HG02759 (cell line): ENCODE results near the gene PCSK6.
"Not testable (repeated sequence)": the region's sequence is repeated elsewhere in the genome, so short reads cannot be mapped to it uniquely, and the experiment has no call there.

ENCODE experiments used
- ATAC-seq: cut with Tn5 transposase; IDR thresholded peaks from one replicate; pipeline ENCODE4 v1.9.1; 2021; ENCODE audit warnings: mild to moderate bottlenecking, moderate library complexity; ENCODE audit not compliant: unreplicated experiment

Gene PCSK6

DNA sequence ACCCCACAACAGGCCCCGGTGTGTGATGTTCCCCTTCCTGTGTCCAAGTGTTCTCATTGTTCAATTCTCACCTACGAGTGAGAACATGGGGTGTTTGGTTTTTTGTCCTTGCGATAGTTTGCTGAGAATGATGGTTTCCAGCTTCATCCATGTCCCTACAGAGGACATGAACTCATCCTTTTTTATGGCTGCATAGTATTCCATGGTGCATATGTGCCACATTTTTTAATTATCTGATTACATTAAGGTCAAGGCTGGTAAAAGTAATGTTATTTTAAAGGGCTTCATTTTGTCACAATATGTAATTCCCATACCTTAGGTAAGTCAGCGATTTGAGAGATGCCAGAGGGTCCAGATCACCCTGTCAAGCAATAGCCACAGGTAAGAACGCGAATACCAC, 202.2 kb downstream of the PCSK6 start:
- not testable (repeated sequence) for ATAC-seq

DNA sequence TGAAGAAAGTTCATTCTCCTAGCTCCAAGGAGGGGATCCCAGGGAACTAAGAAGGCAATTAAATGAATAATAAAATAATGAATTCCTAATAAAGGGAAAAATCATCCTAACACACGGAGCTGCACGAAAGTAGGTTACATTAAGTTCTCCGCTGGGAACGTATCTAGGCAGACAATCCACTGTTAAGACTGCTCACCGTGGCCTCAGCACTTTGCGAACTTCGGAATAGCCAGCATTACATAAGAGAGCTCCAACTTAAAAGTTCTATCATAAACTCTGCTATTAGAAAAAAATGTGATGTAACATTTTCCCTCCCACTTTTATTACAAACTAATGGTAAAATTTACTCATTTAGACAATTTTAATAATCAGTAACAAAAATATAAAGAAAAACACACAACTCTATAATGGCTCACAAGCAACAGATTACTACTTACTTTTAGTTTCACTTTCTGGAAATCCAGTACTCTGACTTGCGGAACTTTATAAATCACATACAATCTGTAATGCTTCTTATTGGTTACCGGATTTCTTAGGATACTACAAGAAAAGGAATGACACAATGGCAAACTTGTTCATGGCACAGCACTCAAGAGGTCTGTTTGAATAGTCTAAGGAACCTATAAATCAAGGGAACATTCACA, 202.9 kb downstream of the PCSK6 start:
- ATAC-seq = no peak

DNA sequence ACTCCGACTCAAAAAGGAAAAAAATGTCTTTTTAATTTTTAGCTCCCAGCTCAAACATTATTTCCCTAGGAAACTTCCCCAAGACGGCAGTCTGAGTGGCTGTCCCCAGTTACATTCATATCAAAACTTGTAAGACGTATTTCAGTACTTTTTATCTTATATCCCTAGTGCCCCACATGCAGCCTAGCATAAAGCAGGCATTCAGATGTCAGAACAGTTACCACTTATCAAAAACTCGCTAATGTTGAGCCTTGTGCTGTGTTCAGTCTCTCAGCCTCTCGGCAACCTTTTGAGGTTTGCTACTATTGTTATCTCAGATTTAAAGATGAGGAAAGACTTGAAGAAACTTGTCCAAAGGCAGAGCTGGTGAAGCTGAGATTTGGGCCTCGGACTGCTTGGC, 205.6 kb downstream of the PCSK6 start:
- ATAC-seq = no peak

DNA sequence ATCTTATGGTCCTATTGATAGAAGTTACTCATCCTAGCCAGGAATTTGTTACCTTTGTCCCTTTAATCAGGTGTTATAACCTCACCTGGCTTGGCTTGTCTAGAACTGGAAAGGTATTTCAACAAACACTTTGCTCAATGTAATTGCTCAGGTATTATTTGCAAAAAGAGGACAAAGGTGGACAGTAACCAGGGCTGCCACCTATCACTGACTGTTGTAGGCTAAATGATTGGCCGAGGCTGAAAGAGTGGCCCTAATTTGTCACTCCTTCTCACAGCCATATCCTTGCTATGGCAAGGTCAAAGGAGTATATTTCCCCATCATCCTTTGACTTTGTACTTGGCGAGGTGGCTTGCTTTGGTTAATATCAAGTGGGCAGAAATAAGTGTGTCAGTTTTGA, 209.5 kb downstream of the PCSK6 start:
- no peak for ATAC-seq

DNA sequence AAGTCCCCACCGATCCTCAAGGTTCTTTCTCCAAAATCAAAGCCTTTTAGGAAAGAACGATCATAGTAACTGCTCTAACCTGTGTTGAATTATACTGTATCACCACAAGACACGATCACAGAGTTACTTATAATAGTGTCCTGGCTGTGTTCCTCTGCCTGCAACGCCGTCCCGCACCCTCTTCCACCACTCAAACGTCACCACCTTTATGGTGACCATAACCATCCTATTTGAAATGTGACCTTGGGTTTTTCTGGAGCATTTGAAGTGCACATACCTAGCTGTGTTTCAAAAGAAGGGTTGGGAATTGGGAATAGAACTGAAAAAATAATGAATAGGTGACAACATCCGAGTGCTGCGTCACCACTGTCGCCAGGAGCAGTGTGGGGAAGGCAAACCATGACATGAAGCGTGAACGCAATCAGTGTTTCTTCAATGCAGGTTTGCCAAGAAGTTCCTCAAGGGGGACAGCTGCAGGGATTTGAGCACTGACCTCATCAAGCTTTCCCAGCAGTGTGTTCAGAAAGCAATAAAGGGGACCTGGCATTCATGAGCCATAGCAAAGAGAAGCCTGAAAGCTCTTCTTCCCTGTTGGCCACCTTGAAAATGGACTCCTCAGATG, 211.5 kb downstream of the PCSK6 start:
- ATAC-seq = no peak

DNA sequence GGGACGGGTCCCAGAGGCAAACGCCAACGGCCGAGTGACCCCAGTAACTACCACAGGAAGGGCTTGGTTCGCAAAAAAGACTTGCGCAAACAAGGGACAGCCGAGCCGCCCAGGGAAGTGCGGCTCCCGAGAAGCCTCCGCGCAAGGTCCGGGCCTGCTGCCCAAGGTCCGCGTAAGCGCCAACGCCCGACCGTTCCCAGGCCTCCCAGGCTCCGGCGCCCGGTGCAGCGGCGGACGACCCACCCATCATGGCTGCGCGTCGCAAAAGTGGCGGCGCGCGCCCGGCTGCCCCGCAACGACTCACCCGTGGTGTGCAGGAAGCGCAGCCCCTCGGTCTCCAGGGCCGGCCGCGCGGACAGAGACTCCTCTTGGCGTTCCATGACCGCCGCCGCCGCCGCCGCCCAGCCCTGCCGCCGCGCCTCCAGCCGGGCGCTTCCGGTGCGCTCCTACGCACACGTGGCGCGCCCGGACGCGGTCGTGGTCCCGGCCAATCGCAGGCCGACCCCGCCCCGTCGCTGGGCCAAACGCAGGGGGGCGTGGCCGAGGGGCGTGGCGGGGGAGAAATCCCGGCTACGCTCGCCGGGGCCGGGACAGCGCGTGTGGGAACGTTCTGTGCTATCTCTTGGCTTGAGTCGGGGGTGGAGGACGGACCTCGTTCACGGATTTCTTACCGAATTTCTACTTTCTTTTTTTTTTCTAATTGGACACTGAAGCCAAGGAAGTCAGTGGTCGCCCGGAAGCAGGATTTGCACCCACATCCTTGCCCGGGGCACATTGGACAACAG, 212.3 kb downstream of the PCSK6 start, which contains the start of gene SELENOS:
Gene SELENOS, minus strand, starts transcription at position 448 of the 785 bp plus-strand sequence. Its CDS starts 68 bp downstream, at position 380.
- ATAC-seq = peak; percentile 94

DNA sequence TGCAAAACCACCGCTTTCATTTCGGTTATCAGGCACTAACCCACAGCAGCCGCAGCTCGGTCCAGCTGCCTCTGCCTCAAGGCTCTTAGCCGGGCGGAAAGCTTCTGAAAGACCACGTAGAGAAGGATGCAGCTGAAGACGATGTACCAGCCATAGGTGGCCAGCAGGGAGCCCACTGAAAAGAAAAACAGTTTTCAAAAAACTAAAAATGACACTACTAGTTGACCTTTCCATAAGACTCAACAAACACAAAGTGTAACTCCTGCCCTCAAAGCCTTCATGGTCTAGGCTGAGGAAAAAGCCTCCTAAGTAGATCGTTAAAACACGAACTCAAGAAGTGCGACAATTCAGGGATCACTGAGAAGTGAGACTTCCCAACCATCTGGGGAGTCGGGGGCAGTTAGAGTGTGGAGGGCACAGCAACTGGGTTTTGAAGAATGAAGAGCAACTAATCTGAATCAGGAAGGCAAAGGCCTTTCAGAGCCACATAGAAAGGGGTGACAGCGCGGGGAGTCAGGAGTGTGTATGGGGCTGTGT, 212.9 kb downstream of the PCSK6 start:
- peak; percentile 17 for ATAC-seq

DNA sequence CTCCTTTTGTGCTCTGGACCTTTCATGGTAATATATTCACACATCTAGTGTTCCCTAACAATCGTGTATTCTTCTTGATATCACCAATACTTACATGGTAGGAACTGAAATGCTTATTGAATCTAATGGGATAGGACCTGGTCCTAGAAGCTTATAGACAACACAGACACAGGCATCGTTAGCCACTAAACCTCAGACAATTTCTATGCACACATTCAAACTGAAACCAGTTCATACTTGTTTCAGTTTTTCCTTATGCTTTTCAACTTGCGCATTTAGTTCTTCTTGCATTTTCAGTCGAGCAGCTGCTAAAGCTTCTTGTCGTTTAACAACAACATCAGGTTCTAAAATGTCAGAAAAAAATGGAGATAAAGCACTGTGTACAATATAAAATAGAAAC, 214.5 kb downstream of the PCSK6 start:
- no peak for ATAC-seq

DNA sequence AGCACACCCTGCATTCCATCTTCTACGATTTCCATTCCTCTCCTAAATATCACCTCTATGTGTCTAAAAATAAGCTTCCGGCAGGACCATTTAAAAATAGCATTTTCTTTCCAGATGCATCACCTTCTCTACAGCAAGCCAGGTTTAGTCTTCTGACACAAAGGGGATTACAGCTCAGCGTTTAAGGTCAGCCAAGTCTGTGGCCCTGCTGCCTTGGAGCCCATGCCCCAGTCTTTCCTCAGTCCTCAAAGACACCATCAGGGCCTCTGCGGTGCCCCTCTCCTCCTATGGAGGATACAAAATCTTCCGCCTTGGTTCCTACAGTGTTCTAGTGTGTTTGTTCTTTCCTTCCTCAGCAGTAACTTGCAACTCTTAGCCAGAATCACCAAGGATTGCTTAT, 216.0 kb downstream of the PCSK6 start:
- no peak for ATAC-seq

DNA sequence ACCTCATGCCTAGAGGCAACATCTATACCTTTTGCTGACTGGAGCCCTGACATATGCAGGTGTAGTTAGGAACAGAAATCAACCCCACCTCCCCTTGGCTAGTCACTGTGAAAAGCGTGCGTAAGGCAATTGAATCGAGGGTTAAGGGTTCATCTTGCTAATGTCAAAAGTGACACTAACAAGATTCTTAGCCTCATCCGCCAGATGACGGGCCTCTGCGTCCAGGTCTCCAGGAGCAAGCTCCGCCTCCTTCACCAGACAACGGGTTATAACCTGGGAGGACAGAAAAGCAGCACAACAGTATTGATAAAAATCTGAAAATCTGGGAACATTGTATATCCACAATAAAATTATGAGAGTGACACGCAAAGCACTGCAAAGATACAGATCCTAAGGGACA, 216.9 kb downstream of the PCSK6 start:
- no peak for ATAC-seq

DNA sequence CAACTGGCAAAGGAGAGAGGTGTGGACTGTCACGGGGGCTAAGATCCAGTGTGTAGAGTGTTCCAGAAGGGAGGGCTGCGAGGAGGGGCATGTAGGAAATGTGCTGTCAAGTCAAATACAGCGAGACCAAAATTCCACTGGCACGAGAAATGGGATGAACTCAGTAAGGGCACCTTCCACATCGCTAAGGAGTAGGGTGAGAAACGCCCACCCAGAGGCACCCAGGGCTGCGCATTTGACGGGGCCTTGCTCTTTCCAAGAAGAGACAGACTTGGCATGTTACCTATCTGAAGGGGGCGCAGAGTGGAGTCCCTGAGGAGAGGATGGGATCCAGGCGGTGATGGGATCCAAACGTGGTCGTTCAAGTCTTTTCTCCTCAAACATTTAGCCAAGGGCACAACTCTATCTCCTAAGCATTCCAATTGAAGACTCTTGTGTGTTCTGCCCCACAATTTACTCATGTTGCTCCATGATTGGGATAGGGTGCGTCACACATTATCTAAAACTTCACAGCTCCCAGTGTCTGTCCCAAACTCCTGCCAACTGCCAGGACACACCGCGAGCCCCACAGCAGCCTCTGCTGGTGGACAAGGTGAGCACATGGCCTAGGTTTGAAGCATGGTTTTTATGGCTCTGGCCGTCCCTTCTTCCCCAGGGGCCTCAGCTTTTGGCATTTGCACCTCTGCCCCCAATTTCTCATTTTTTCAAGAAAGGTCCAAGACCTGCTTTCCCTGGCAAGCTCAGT, 219.9 kb downstream of the PCSK6 start:
- ATAC-seq = no peak

DNA sequence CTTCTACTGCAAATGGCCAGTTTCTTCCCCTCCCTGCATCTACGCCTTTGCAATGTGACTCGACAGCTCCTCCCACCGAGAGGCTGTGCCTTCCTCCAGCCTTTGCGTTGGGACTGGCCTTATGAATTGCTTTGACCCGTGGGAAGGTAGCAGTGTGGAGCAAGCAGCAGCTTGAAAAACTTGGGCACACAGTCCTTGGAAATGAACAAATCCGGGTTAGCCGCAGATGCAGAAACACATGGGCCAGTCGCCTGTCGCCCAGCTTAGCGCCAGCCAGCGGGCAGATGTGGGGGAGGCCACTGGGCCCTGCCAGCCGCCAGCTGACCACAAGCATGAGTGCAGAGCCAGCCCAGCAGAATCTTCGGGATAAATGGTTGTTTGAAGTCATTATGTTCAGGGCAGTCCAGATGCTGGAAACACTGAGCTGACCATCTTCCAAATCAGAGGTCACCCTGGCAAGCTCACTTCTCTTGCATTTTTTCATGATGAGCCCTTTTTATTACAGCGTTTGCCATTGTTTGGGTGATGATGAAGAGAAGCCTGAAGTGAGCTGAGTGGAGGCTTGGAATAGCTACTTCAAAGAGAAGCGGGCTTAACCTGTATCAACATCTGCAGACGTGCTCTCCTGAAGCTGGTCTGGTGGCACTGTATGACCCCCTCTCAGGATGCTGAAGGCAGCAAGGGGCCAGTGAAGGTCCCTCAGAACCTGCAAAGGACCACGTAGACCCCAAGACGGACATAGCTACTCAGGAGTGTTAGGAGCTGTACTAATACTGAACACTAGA, 222.0 kb downstream of the PCSK6 start:
- ATAC-seq = no peak

DNA sequence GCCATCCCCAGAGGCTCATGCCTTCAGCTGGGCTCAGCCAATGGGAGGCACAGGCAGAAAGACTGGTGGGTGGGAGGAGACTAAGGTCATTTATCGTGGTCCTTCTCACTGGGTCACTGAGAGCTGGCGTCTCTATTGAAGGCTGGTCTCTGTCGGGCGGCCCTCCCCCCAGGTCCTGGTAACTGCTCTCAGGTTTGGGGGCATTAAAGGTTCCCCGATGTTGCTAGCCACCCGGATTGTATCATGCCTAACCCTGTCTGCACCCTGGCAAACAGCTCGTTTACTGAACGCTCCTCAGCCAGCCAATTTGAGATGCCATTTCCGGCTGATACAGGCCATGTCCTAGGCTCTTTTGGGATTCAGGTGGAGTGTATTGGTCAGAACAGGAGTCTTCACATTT, 222.7 kb downstream of the PCSK6 start:
- no peak for ATAC-seq

DNA sequence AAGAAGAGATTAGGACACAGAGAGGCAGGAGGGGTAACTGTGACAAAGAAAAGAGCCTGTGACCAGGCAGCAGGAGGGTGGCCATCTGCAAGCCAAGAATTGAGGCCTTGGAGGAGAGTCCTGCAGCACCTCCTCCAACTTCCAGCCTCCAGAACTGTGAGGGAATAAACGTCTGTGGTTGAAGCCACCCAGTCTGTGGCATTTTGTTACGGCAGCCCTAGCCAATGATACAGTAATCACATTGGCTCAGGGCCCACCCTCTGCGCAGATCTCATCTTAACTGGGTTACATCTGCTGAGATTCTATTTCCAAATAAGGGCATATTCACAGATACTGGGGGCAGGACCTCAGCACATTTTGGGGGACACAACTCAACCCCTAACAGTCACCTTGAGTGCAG, 223.5 kb downstream of the PCSK6 start:
- ATAC-seq = no peak

DNA sequence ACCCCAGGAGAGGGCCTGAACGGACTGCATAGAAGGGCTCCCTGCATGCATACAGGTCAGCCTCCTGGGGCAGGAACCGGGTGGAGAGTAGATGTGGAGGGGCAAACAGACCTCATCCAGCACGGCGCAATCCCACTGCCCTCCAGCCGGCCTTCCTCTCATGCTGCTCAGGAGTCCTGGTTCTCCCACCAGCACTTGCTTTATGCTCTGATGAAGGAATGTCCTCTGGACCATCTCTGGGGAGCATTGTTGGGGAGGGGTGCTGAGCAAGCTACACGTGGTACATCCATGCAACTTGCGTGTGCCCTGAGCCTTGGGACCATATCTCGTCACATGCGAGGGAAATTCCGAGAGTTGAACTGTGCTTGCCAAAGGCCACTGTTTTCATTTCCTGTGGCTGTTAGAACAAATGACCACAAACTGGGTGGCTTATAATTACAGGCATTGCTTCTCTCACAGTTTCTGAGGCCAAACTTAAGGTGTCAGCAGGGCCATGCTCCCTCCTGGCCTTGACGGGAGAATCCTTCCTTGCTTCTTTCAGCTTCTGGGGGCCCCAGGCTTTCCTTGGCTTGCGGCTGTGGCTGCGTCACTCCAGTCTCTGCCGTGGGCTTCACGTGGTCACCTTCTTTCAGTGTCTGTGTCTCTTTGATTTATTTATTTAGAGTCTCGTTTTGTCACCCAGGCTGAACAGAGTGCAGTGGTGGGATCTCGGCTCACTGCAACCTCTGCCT, 224.4 kb downstream of the PCSK6 start:
- peak; percentile 53 for ATAC-seq

DNA sequence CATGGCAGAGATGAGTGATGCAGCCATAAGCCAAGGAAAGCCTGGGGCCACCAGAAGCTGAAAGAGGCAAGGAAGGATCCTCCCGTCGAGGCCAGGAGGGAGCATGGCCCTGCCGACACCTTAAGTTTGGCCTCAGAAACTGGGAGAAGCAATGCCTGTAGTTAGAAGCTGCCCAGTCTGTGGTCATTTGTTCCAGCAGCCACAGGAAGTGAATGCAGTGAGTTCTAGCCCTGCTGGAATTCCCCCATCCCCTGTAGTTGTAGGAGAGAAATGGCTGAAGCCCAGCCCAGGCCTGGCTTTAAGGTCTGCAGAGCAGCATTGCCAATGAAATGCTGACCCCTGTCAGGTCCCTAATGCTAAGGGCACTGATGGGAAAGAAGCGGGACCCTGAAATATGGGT, 225.5 kb downstream of the PCSK6 start:
- peak; percentile 53 for ATAC-seq

DNA sequence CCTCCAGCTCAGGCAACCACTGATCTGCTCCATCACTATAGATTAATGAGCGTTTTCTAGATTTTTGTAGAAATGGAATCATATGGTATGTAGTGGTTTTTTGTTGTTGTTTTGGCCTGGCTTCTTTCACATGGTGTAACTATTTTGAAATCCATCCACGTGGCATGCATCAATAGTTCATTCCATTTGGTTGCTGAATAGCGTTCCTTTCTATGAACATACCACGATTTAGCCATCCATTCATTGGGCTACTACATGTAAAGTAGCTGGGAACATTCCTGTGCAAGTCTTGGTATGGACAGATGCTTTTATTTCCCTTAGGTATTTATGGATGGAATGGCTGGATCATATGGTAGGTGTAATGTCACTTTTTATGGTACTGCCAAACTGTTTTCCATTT, 227.0 kb downstream of the PCSK6 start:
- ATAC-seq = no peak

DNA sequence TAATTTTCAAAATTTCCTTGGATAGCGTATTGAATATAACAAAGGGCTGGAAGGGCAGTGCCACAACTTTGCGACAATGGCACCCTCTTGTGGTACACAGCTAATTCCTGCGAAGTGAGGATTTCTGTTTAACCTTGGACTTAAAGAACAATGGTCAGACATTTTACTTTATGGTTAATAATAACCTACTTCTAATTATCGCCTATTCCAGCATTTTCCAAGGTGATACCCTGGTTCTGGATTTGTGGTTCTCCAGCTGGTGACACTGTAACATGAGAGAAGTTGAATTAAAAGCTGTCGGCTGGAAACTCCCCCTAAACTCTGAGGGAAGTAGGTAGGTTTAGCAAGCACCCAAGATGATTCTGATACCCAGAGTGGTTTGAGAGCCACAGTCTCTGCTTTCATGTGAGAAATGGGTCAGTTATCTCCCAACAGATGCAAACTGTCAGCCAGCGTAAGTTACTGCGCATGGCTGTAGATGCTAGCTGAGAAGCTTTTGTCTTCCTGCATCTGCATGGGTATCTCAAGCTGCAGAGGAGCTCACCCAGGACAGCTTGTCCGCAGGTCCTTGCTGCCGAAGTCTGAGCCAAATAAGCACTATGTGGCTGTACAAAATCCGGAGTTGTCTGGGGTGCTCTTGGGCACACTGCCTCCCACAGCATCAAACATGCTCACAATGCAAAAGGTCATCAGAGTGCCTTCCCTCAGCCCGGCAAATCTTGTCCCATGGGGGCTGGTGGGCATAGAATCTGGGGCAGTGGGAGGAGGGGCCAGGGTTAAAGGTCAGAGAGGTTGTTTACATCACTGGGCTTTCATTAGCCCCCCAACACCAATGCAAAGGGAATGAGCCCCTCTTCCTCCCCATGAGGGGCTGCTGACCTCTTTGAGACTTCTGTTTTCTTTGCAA, 231.0 kb downstream of the PCSK6 start:
- no peak for ATAC-seq

DNA sequence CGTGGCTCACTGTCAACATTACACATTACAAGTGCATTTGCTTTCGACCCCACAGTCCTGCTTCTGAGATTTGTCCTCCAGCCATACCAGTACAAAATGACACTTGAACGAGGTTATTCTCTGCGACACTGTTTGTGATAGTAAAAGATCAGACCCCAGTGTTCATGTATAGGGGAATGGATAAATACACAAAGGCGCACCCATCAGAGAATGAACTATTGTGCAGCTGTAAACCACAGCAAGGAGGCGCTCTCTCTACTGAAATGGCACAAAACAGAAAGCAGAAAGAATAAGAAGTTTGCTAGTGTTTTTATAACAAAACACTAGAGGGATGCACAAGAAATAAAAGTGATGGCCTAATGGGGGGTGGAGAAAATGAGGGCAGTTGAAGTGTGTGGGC, 232.8 kb downstream of the PCSK6 start:
- no peak for ATAC-seq
